Smooth muscle cell (in vitro differentiated cells): ENCODE data around the gene MAP9. TPM values are rescaled to one million over a fixed set of nuclear protein-coding genes. Genes with fewer than 3 reads are reported as not detected.

ENCODE experiments used
- DNase-seq: peaks from one replicate; lab custom pipeline; 2025; ENCODE audit not compliant: unreplicated experiment; lab: John Stamatoyannopoulos, UW
- H2AFZ ChIP-seq: fragments of 200-600 bp; sonication (generic); 2 replicates; pipeline ENCODE4 v1.6.0; 2016; ENCODE audit warnings: antibody characterized with exemption, low read depth, mild to moderate bottlenecking
- H3F3A ChIP-seq: fragments of 200-600 bp; sonication (generic); 2 replicates; pipeline ENCODE4 v1.6.0; 2017; ENCODE audit warnings: antibody characterized with exemption, low read depth
- H3K27ac ChIP-seq: fragments of 200-600 bp; sonication (generic); 2 replicates; pipeline ENCODE4 v1.5.1; 2016; ENCODE audit warnings: low read depth, mild to moderate bottlenecking
- H3K27me3 ChIP-seq: fragments of 200-600 bp; sonication (generic); 2 replicates; pipeline ENCODE4 v1.6.1; 2016; ENCODE audit warnings: low read depth, mild to moderate bottlenecking
- H3K36me3 ChIP-seq: fragments of 200-600 bp; sonication (generic); 2 replicates; pipeline ENCODE4 v1.5.1; 2016; ENCODE audit warnings: low read depth
- H3K4me1 ChIP-seq: fragments of 200-600 bp; sonication (generic); 2 replicates; pipeline ENCODE4 v1.5.1; 2016; ENCODE audit warnings: low read depth
- H3K4me2 ChIP-seq: fragments of 200-600 bp; sonication (generic); 2 replicates; pipeline ENCODE4 v1.6.0; 2016; ENCODE audit warnings: mild to moderate bottlenecking
- H3K4me3 ChIP-seq: fragments of 200-600 bp; sonication (generic); 2 replicates; pipeline ENCODE4 v1.5.1; 2016; ENCODE audit warnings: mild to moderate bottlenecking
- H3K79me2 ChIP-seq: fragments of 200-600 bp; sonication (generic); 2 replicates; pipeline ENCODE4 v1.6.0; 2016; ENCODE audit warnings: low read depth, mild to moderate bottlenecking
- H3K9ac ChIP-seq: fragments of 200-600 bp; sonication (generic); 2 replicates; pipeline ENCODE4 v1.6.0; 2016; ENCODE audit warnings: low read depth
- H3K9me3 ChIP-seq: fragments of 200-600 bp; sonication (generic); replicated peaks from 2 replicates; pipeline ENCODE4 v1.5.1; 2016; ENCODE audit warnings: low read depth
- H4K20me1 ChIP-seq: fragments of 200-600 bp; sonication (generic); 2 replicates; pipeline ENCODE4 v1.6.0; 2016; ENCODE audit warnings: low read depth
- WGBS: methylation state at CpG from one replicate; pipeline ENCODE4 v1.1.7; 2016; ENCODE audit warnings: low lambda C conversion rate; 5-methylcytosine and 5-hydroxymethylcytosine counted together
- polyA plus RNA-seq: library from polyadenylated mRNA; unstranded; fragments of >200 nt; fragmentation: Nextera tagmentation; extraction: Ambion mirVana; gene quantifications from 2 replicates; pipeline ENCODE4 v1.2.1, GENCODE V29; 2016
- small RNA-seq: library from RNA; depleted of rRNA; stranded (forward); fragments of <200 nt; gene quantifications from one replicate; pipeline ENCODE3, GENCODE V24; 2014
- total RNA-seq: library from RNA; depleted of rRNA; stranded (reverse); fragments of >200 nt; gene quantifications from 2 replicates; pipeline ENCODE4 v1.2.3, GENCODE V29; 2014
- TF ChIP-seq, protein P1 (sequence below): fragments of 200-600 bp; sonication (generic); IDR thresholded peaks from 2 replicates; pipeline ENCODE4 v1.5.1; 2017; ENCODE audit warnings: borderline replicate concordance, mild to moderate bottlenecking, antibody characterized with exemption; ENCODE audit not compliant: insufficient read depth, poor library complexity, severe bottlenecking

MAP9 gene
- total and polyA plus RNA-seq, 2 experiments from 2014 or later: 17.3 to 29.3 TPM

DNA sequence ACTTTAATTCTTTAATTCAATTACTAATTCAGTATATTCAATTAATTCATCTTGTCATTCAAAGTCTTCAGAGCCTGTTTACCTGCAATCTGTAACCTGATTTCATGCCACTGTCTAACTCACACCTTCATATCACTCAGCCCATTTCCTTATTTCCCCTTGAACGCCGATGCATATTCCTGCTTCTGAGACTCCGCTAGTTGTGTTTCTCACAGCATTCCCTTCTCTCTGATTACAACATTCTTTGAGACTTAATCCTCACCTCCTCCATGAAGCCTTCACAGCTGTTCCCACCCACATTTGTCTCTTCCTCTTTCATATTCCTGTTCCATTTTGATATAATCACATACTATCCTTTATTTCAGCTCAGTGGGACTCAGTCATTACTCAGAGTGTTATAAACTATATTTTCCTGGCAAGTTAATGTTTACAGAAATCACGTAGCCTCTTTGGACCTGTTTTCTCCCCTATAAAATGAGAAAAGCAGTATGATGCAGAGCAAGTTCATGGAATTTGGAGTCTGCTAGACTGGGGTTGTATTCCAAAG lies 69.0 kb downstream of the MAP9 start:
- no peak overlapping the region for H2AFZ ChIP-seq
- H3K27me3 ChIP-seq: no peaks in the 10 kb centered on the region
- 74% methylated on average over 4 of the region's 4 CpGs for WGBS
- H3K9me3 ChIP-seq: no peaks in the 10 kb centered on the region
- H3K79me2 ChIP-seq: no peaks in the 10 kb centered on the region
- no peak overlapping the region for H3K4me2 ChIP-seq
- H3K4me1 ChIP-seq: no peaks in the 10 kb centered on the region
- TF ChIP-seq, protein P1, sequence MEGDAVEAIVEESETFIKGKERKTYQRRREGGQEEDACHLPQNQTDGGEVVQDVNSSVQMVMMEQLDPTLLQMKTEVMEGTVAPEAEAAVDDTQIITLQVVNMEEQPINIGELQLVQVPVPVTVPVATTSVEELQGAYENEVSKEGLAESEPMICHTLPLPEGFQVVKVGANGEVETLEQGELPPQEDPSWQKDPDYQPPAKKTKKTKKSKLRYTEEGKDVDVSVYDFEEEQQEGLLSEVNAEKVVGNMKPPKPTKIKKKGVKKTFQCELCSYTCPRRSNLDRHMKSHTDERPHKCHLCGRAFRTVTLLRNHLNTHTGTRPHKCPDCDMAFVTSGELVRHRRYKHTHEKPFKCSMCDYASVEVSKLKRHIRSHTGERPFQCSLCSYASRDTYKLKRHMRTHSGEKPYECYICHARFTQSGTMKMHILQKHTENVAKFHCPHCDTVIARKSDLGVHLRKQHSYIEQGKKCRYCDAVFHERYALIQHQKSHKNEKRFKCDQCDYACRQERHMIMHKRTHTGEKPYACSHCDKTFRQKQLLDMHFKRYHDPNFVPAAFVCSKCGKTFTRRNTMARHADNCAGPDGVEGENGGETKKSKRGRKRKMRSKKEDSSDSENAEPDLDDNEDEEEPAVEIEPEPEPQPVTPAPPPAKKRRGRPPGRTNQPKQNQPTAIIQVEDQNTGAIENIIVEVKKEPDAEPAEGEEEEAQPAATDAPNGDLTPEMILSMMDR: no peak
- no peaks in the 10 kb centered on the region for H4K20me1 ChIP-seq
- H3F3A ChIP-seq: no peaks in the 10 kb centered on the region
- no peak for DNase-seq
- H3K36me3 ChIP-seq: no peaks in the 10 kb centered on the region
- H3K9ac ChIP-seq: no peak overlapping the region
- H3K27ac ChIP-seq: no peak overlapping the region
- H3K4me3 ChIP-seq: no peak overlapping the region

DNA sequence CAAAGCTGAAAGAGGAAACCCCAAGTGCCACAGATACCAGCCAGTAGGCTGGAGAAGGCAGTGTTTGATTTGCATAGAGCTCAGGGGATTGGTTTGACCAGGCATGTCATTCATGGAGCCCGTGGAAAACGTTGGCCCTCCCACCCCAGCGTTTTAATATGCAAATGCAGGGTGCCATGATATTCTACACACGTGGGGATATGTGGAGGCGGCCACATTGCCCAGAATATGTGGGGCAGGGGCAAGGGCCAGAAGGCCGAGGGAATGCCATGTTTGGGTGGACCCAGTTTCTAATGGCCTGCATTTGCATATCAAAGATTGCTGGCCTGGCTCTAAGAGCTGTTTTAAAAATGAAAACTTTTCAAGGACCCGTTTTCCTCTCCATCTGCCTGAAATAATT lies 71.1 kb downstream of the MAP9 start:
- DNase-seq: no peak
- H3K4me3 ChIP-seq: no peak overlapping the region
- H4K20me1 ChIP-seq: no peaks in the 10 kb centered on the region
- no peak overlapping the region for H2AFZ ChIP-seq
- no peaks in the 10 kb centered on the region for H3K79me2 ChIP-seq
- H3K27me3 ChIP-seq: no peaks in the 10 kb centered on the region
- H3K9ac ChIP-seq: no peak overlapping the region
- no peaks in the 10 kb centered on the region for H3K4me1 ChIP-seq
- TF ChIP-seq, protein P1: no peak
- H3K27ac ChIP-seq: no peak overlapping the region
- H3K9me3 ChIP-seq: no peaks in the 10 kb centered on the region
- H3F3A ChIP-seq: no peaks in the 10 kb centered on the region
- no peak overlapping the region for H3K4me2 ChIP-seq
- H3K36me3 ChIP-seq: no peaks in the 10 kb centered on the region
- 91% methylated on average over 7 of the region's 7 CpGs for WGBS

DNA sequence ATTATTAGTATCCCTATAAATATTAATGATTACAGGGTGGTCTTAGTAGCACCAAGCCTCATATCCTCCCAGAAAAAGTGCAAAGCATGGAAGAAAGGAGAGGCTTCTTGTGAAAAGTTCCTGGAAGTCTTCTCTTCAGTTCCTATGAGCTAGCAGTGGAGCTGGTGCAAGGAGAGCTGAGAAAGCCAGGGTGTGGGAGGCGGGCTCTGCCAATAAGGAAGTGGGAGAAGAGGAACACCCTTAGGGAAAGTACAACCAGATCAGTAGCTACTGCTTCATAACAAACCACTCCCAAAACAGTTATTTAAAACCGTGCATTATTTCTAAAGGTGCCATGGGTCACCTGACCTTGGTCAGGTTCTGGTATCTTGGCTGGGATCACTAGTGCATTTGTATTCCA lies 72.4 kb downstream of the MAP9 start:
- Histone ChIP-seq H3K4me1 (no peaks in the 10 kb centered on the region), H3K27me3 (no peaks in the 10 kb centered on the region), H3K4me2 (no peak overlapping the region), H3K9ac (no peak overlapping the region), H4K20me1 (no peaks in the 10 kb centered on the region), H3K27ac (no peak overlapping the region), H3F3A (no peaks in the 10 kb centered on the region), H3K79me2 (no peaks in the 10 kb centered on the region), H3K4me3 (no peak overlapping the region), H2AFZ (no peak overlapping the region), H3K36me3 (no peaks in the 10 kb centered on the region), H3K9me3 (no peaks in the 10 kb centered on the region)
- TF ChIP-seq, protein P1: no peak
- 82% methylated on average over 2 of the region's 2 CpGs for WGBS
- DNase-seq: no peak

DNA sequence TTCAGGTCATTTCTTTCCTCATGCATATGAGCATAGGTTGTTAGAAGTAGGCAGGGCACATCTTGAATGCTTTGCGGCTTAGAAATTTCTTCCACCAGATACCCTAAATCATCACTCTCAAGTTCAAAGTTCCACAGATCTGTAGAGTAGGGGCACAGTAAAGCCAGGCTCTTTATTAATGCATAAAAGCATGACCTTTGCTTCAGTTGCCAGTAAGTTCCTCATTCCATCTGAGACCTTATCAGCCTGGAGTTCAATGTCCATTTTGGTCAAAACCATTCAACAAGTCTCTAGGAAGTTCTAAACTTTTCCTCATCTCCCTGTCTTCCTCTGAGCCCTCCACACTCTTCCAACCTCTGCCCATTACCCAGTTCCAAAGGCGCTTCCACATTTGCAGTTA lies 77.7 kb downstream of the MAP9 start:
- Histone ChIP-seq H3K27ac (no peak overlapping the region), H3K4me2 (no peak overlapping the region), H3K4me1 (no peaks in the 10 kb centered on the region), H2AFZ (no peak overlapping the region), H3K4me3 (no peak overlapping the region), H4K20me1 (no peaks in the 10 kb centered on the region), H3K79me2 (no peaks in the 10 kb centered on the region), H3K9me3 (no peaks in the 10 kb centered on the region), H3K36me3 (no peaks in the 10 kb centered on the region), H3K27me3 (no peaks in the 10 kb centered on the region), H3K9ac (no peak overlapping the region), H3F3A (no peaks in the 10 kb centered on the region)
- 91% methylated on average over 2 of the region's 2 CpGs for WGBS
- no peak for DNase-seq
- TF ChIP-seq, protein P1: no peak

Small RNA genes lying within 50 kb of the gene (small RNA-seq; reads per million reads assigned to genes)
- gene AC097467.4: 0.08 reads per million
- gene YWHAEP4: not detected

Other genes with a start within 250 kb of the MAP9 start
- not detected in 2 replicates for gene NPY2R, start 168.3 kb downstream of the MAP9 start, total RNA-seq
- not detected in 2 replicates for gene NPY2R, start 168.3 kb downstream of the MAP9 start, polyA plus RNA-seq